GM12878 (cell line): Measurements from ENCODE around the gene SNX21. TPM values are rescaled to one million over a fixed set of nuclear protein-coding genes. Genes with fewer than 3 reads are reported as not detected.
"Not testable (repeated sequence)": the region's sequence is repeated elsewhere in the genome, so short reads cannot be mapped to it uniquely, and the experiment has no call there.

Source experiments
- ATAC-seq: fragments of 200-7000 bp; cut with Tn5 transposase; 3 replicates; pipeline ENCODE4 v1.9.1; 2020; ENCODE audit warnings: mild to moderate bottlenecking, moderate library complexity
- BruUV-seq: library from RNA; stranded (reverse); fragments of 400-500 nt; replicated peaks from 2 replicates; lab custom pipeline; 2021; lab: Mats Ljungman, UMichigan
- CTCF ChIA-PET: fragments of 300-600 bp; sonication (Branson Sonifier 250); formaldehyde crosslinking; extraction: SDS; loops from one replicate; lab custom pipeline; 2021; ENCODE audit warnings: inconsistent platforms; lab: Yijun Ruan, JAX
- POLR2A ChIA-PET: fragments of 350-600 bp; formaldehyde crosslinking; extraction: SDS; loops from one replicate; lab custom pipeline; 2021; ENCODE audit warnings: inconsistent platforms; lab: Charles Lee
- RAD21 ChIA-PET: fragments of 300-600 bp; sonication (Branson Sonifier 250); formaldehyde crosslinking; loops from one replicate; lab custom pipeline; 2023; ENCODE audit warnings: antibody characterized with exemption; ENCODE audit not compliant: unreplicated experiment; lab: Charles Lee
- SMC1A ChIA-PET: fragments of 300-600 bp; sonication (Branson Sonifier 250); formaldehyde crosslinking; loops from one replicate; lab custom pipeline; 2023; ENCODE audit not compliant: unreplicated experiment, uncharacterized antibody; lab: Charles Lee
- DNase-seq: peaks from one replicate; pipeline ENCODE4 v3.0.0-alpha.2; 2011; ENCODE audit warnings: low read depth, low spot score
- FAIRE-seq: peaks from 3 replicates; lab custom pipeline; 2011; peaks lifted over from hg19 to GRCh38; lab: Jason Lieb, UNC
- H2AFZ ChIP-seq: 2 replicates; pipeline ENCODE4 v1.6.0; 2011; ENCODE audit warnings: low read depth, low read length, control low read depth; ENCODE audit not compliant: control insufficient read depth
- H3K27ac ChIP-seq: 2 replicates; pipeline ENCODE4 v1.5.1; 2011; ENCODE audit warnings: control low read depth; ENCODE audit not compliant: control insufficient read depth, insufficient read depth
- H3K27me3 ChIP-seq, 2 experiments: replicated peaks in 1 of 2; 2 replicates each; pipeline versions ENCODE4 v1.6.0 to v1.6.1; 2011; ENCODE audit warnings: low read length in 1 of 2; ENCODE audit not compliant: control insufficient read depth in 2 of 2, insufficient read depth in 2 of 2
- H3K36me3 ChIP-seq, 2 experiments: 2 replicates each; pipeline ENCODE4 v1.5.1; 2011; ENCODE audit warnings: low read length in 1 of 2; ENCODE audit not compliant: control insufficient read depth in 2 of 2, insufficient read depth in 2 of 2
- H3K4me1 ChIP-seq: 2 replicates; pipeline ENCODE4 v1.6.1; 2011; ENCODE audit warnings: mild to moderate bottlenecking, low read length, moderate library complexity, mixed read lengths; ENCODE audit not compliant: control insufficient read depth, insufficient read depth
- H3K4me2 ChIP-seq: 2 replicates; pipeline ENCODE4 v1.6.0; 2011; ENCODE audit warnings: control low read depth; ENCODE audit not compliant: control insufficient read depth, insufficient read depth
- H3K4me3 ChIP-seq: fragments of 200-600 bp; sonication (generic); 2 replicates; pipeline ENCODE4 v1.5.1; 2016
- H3K79me2 ChIP-seq: 2 replicates; pipeline ENCODE4 v1.6.0; 2011; ENCODE audit warnings: low read length; ENCODE audit not compliant: control insufficient read depth, insufficient read depth
- H3K9ac ChIP-seq: 2 replicates; pipeline ENCODE4 v1.8.0; 2011; ENCODE audit warnings: low read length, control low read depth, mixed read lengths; ENCODE audit not compliant: control insufficient read depth, insufficient read depth
- H3K9me3 ChIP-seq: replicated peaks from 3 replicates; pipeline ENCODE4 v1.5.1; 2011; ENCODE audit warnings: mild to moderate bottlenecking, low read length; ENCODE audit not compliant: control insufficient read depth, insufficient read depth
- H4K20me1 ChIP-seq: 2 replicates; pipeline ENCODE4 v1.6.0; 2011; ENCODE audit not compliant: control insufficient read depth, insufficient read depth
- ATF3 ChIP-seq: IDR thresholded peaks from 2 replicates; pipeline ENCODE4 v1.6.1; 2011; ENCODE audit warnings: low read depth, mild to moderate bottlenecking, low read length, moderate library complexity, borderline replicate concordance; ENCODE audit errors: extremely low read depth
- IKZF1 ChIP-seq: fragments of 450-650 bp; conservative IDR thresholded peaks from 2 replicates; pipeline ENCODE4 v1.6.1; 2017; ENCODE audit warnings: antibody characterized with exemption, mild to moderate bottlenecking
- NBN ChIP-seq: fragments of 450-650 bp; IDR thresholded peaks from 2 replicates; pipeline ENCODE4 v1.6.1; 2016
- PAX8 ChIP-seq: fragments of 450-650 bp; IDR thresholded peaks from 2 replicates; pipeline ENCODE4 v1.6.1; 2017; ENCODE audit warnings: mild to moderate bottlenecking, moderate library complexity
- SMAD5 ChIP-seq: IDR thresholded peaks from 2 replicates; pipeline ENCODE4 v1.6.1; 2016; ENCODE audit warnings: antibody characterized with exemption, low read depth
- WGBS: methylation state at CpG from one replicate; pipeline ENCODE4 v1.1.6; 2016; ENCODE audit warnings: low lambda C conversion rate; ENCODE audit not compliant: insufficient replicate concordance, insufficient coverage; ENCODE audit errors: missing lambda C conversion rate; 5-methylcytosine and 5-hydroxymethylcytosine counted together
- in situ Hi-C: fragments of 300-500 bp; cut with MboI; formaldehyde crosslinking; loops from 9 replicates; pipeline ENCODE4 v1.14.3; 2018; ENCODE audit warnings: mixed read lengths
- intact Hi-C: fragments of 100-400 bp; cut with micrococcal nuclease; formaldehyde crosslinking; loops from one replicate; pipeline ENCODE4 v1.14.2; 2022; ENCODE audit not compliant: unreplicated experiment
- polyA plus RNA-seq, 11 experiments: library from polyadenylated mRNA; depleted of rRNA in 4 of 11; unstranded in 6 of 11; stranded (reverse) in 5 of 11; fragments of >200 nt; fragmentation: Nextera tagmentation in 4 of 11; fragmentation: Illumina TruSeq in 1 of 11; extraction: Ambion mirVana in 4 of 11; extraction: Trizol in 1 of 11; gene quantifications; 1 replicate in 1 of 11; 2 replicates in 10 of 11; pipeline versions ENCODE4 v1.2.1 to v1.2.3, GENCODE V29; 2011 to 2016; ENCODE audit warnings: inconsistent platforms in 2 of 11, missing spikeins in 2 of 11, low read depth in 1 of 11
- total RNA-seq, 4 experiments: library from RNA; depleted of rRNA in 3 of 4; stranded (reverse); fragments of >200 nt in 3 of 4; fragmentation: Illumina TruSeq in 1 of 4; extraction: Trizol in 1 of 4; gene quantifications; 2 replicates each; pipeline versions ENCODE4 v1.2.1 to v1.2.3, GENCODE V29; 2013 to 2021

The SNX21 gene
- total and polyA plus RNA-seq, 10 of the 15 experiments (the other 5 are each of a cell fraction or from before 2014, with no cell fraction given): 0.10 to 1.4 (median 0.57) TPM

DNA sequence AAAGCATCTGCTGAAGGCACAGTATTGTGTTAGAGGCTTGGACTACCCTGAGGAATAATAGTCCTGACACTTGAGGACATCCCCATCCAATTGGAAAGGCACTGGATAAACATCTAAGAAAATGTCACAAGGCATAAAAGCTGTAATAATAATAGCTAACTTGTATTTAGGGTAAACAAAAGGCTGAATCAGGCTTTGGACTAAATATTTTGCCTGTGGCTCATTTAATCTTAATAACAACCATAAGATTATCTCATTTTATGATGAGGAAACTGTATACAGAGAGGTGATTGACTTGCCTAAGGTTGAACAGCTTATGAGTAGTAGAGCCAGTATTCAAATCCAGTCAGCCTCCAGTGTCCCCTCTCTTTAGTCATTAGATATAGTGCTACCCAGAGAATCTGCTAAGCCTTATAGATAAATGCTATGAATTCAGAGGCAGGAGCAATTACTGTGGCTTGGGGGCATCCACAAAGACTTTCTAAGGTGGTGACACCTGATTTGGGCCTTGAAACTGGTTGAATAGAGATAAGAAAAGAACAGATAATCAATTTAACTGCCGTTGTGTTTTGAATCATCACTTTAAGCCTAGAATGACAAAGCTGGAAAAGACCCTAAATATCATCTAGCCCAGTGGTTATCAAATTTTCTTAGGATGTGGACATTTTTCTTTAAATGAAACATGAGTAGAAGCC is 40.0 kb downstream of the SNX21 start:
- Histone ChIP-seq H3K36me3 (peaks cover 2 to 3% of the 10 kb centered on the region in 2 experiments; a peak in 1 of 4 replicates), H3K27me3 (no peaks in the 10 kb centered on the region), H3K9ac (no peak overlapping the region), H2AFZ (no peak overlapping the region), H3K27ac (no peak overlapping the region), H4K20me1 (no peaks in the 10 kb centered on the region), H3K4me1 (no peaks in the 10 kb centered on the region), H3K4me2 (no peak overlapping the region), H3K9me3 (no peaks in the 10 kb centered on the region), H3K4me3 (no peak overlapping the region), H3K79me2 (no peaks in the 10 kb centered on the region)
- FAIRE-seq (no peak), DNase-seq (no peak), ATAC-seq (no peak)
- TF ChIP-seq PAX8 (no peak), NBN (no peak), ATF3 (no peak), IKZF1 (no peak), SMAD5 (no peak)
- in situ Hi-C loops (no loop called here), intact Hi-C loops (no loop called here)
- RAD21 ChIA-PET: interaction anchor here (1.3 kb wide), 1 partner anchor 75 kb away, joined by 3 read pairs; no protein-coding TSS in a partner anchor
- BruUV-seq: no TSS peak
- SMC1A ChIA-PET: no interaction called here
- 92% methylated on average over 1 of the region's 1 CpG for WGBS
- CTCF ChIA-PET: no interaction called here
- POLR2A ChIA-PET: no interaction called here

DNA sequence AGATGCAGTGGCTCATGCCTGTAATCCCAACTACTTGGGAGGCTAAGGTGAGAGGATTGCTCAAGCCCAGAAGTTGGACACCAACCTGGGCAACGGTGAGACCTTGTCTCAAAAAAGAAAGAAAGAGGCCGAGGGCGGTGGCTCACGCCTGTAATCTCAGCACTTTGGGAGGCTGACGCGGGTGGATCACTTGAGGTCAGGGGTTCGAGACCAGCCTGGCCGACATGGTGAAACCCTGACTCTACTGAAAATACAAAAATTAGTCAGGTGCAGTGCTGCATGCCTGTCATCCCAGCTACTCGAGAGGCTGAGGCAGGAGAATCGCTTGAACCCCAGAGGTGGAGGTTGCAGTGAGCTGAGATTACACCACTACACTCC is 40.5 kb downstream of the SNX21 start:
- ATAC-seq, in situ Hi-C loops, H3K79me2 ChIP-seq, H3K4me1 ChIP-seq, H3K9ac ChIP-seq, H3K4me2 ChIP-seq, H3K4me3 ChIP-seq, intact Hi-C loops, H3K27ac ChIP-seq, H3K27me3 ChIP-seq, H4K20me1 ChIP-seq, H2AFZ ChIP-seq, FAIRE-seq, SMC1A ChIA-PET, BruUV-seq, H3K9me3 ChIP-seq, DNase-seq, POLR2A ChIA-PET, H3K36me3 ChIP-seq: not testable (repeated sequence)
- CTCF ChIA-PET: interaction anchor here (0.8 kb wide), 1 partner anchor 9 kb away, joined by 3 read pairs; no protein-coding TSS in a partner anchor
- RAD21 ChIA-PET: interaction anchor here (1.3 kb wide), 1 partner anchor 75 kb away, joined by 3 read pairs; no protein-coding TSS in a partner anchor
- WGBS: 90% methylated on average over 10 of the region's 10 CpGs
